ENCODE measurements around the gene CYP46A1. TPM values are rescaled to one million over a fixed set of nuclear protein-coding genes. Genes with fewer than 3 reads are reported as not detected.

The CYP46A1 gene
- total and polyA plus RNA-seq, 10 donors, result 0.11 to 0.85 (median 0.32) TPM

GRCh38 chr14:99686557-99687283 is 2.6 kb downstream of the CYP46A1 start:
- H3K9me3 ChIP-seq, result no peaks in the 10 kb centered on the region
- H3K4me3 ChIP-seq, result no peak overlapping the region
- no peak for DNase-seq
- WGBS, 5 donors, result 55 to 65% (median 58%) methylated on average over 8 of the region's 8 CpGs
- peaks cover 0 to 64% (median 3%) of the 10 kb centered on the region in 7 donors for H3K27me3 ChIP-seq (replicated peaks in 1 of 7)
- peaks cover 4 to 33% (median 18%) of the 10 kb centered on the region in 6 donors for H3K4me1 ChIP-seq
- TF ChIP-seq, protein P1, sequence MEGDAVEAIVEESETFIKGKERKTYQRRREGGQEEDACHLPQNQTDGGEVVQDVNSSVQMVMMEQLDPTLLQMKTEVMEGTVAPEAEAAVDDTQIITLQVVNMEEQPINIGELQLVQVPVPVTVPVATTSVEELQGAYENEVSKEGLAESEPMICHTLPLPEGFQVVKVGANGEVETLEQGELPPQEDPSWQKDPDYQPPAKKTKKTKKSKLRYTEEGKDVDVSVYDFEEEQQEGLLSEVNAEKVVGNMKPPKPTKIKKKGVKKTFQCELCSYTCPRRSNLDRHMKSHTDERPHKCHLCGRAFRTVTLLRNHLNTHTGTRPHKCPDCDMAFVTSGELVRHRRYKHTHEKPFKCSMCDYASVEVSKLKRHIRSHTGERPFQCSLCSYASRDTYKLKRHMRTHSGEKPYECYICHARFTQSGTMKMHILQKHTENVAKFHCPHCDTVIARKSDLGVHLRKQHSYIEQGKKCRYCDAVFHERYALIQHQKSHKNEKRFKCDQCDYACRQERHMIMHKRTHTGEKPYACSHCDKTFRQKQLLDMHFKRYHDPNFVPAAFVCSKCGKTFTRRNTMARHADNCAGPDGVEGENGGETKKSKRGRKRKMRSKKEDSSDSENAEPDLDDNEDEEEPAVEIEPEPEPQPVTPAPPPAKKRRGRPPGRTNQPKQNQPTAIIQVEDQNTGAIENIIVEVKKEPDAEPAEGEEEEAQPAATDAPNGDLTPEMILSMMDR (IDR thresholded peaks at IDR 0.05 in 8 of 11, conservative IDR thresholded peaks at IDR 0.05 in 3 of 11), result no peak
- TF ChIP-seq POLR2AphosphoS5 (IDR thresholded peaks at IDR 0.05) (no peak), POLR2A (IDR thresholded peaks at IDR 0.05) (no peak)
- no peak overlapping the region for H3K27ac ChIP-seq
- intact Hi-C loops (cut with DNase I; ENCODE audit: low total_unique reads), result no loop called here
- H3K36me3 ChIP-seq, result no peaks in the 10 kb centered on the region

- Histone ChIP-seq H3K4me1 (peaks cover 4 to 31% (median 17%) of the 10 kb centered on the region in 6 donors), H3K27ac (no peak overlapping the region), H3K4me3 (no peak overlapping the region), H3K9me3 (no peaks in the 10 kb centered on the region), H3K36me3 (no peaks in the 10 kb centered on the region), H3K27me3 (replicated peaks in 1 of 7) (peaks cover 0 to 70% (median 3%) of the 10 kb centered on the region in 7 donors)
- no peak for DNase-seq
- intact Hi-C loops (cut with DNase I; ENCODE audit: low total_unique reads), result no loop called here
- 42 to 61% (median 55%) methylated on average over 11 to 12 of the region's 12 CpGs for WGBS, 5 donors
- TF ChIP-seq POLR2AphosphoS5 (IDR thresholded peaks at IDR 0.05) (no peak), POLR2A (IDR thresholded peaks at IDR 0.05) (no peak)
- TF ChIP-seq, protein P1 (IDR thresholded peaks at IDR 0.05 in 8 of 11, conservative IDR thresholded peaks at IDR 0.05 in 3 of 11), result peak in 8 of 11 experiments; percentile 16 to 61 (median 46)
These were observed 3.4 kb downstream of the CYP46A1 start for GRCh38 chr14:99687284-99688209.

DNA sequence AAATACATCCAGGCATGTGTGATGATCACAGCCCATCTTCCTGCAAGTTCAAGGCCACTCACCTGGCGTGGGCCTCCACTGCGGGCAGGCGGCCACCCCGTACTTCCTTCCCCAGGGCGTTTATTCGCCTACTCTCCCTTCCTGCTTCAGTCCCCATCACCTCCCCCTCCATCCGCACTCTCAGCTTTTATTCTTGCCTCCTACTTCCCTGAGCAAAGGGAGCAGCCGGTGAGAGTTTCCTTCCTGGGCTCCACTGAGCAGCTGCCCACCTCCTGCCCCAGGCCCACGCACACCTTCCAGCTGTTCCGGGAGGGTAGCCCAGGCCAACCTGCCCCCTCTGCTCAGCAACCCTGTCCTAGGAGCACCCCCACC is 4.1 kb downstream of the CYP46A1 start:
- Histone ChIP-seq H3K4me3 (no peak overlapping the region), H3K36me3 (no peaks in the 10 kb centered on the region), H3K4me1 (peaks cover under 1 to 24% (median 11%) of the 10 kb centered on the region in 6 donors), H3K27ac (no peak overlapping the region), H3K9me3 (no peaks in the 10 kb centered on the region), H3K27me3 (replicated peaks in 1 of 7) (peaks cover 0 to 68% (median 3%) of the 10 kb centered on the region in 7 donors)
- intact Hi-C loops (cut with DNase I; ENCODE audit: low total_unique reads), result no loop called here
- DNase-seq, result no peak
- 10 to 33% (median 12%) methylated on average over 10 of the region's 10 CpGs for WGBS, 5 donors
- no peak for TF ChIP-seq POLR2AphosphoS5 (IDR thresholded peaks at IDR 0.05)
- TF ChIP-seq, protein P1 (IDR thresholded peaks at IDR 0.05 in 8 of 11, conservative IDR thresholded peaks at IDR 0.05 in 3 of 11), result peak in 1 of 11 experiments; percentile 4

DNA sequence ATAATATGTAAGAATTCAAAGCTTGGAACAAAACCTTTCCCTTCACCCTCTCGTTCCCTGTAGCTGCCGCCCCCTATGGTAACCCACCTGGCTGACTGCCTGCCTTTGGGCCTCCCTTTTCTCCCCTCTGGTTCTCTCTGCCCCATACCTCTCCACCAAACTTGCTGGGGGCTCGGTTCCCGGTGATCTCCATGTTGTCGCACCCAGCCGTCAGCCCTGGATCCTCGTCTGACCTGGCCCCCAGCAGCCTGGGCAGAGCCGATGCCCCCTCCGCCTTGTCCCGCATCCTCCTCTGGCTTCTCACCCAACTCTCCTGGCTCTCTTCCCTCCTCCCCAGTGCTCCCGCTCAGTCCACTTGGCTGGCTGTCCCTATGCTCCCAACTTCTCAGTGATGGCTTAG is 4.5 kb downstream of the CYP46A1 start:
- Histone ChIP-seq H3K4me1 (peaks cover 0 to 20% (median 7%) of the 10 kb centered on the region in 6 donors), H3K36me3 (no peaks in the 10 kb centered on the region), H3K9me3 (no peaks in the 10 kb centered on the region), H3K27ac (no peak overlapping the region), H3K27me3 (replicated peaks in 1 of 7) (peaks cover 0 to 68% (median 3%) of the 10 kb centered on the region in 7 donors), H3K4me3 (no peak overlapping the region)
- intact Hi-C loops (cut with DNase I; ENCODE audit: low total_unique reads), result no loop called here
- TF ChIP-seq, protein P1 (IDR thresholded peaks at IDR 0.05 in 8 of 11, conservative IDR thresholded peaks at IDR 0.05 in 3 of 11), result no peak
- no peak for TF ChIP-seq POLR2AphosphoS5 (IDR thresholded peaks at IDR 0.05)
- no peak for DNase-seq
- 85 to 91% (median 86%) methylated on average over 11 of the region's 11 CpGs for WGBS, 5 donors
